Measurements from ENCODE around the gene NDUFB6.
"Not testable (repeated sequence)": the region's sequence is repeated elsewhere in the genome, so short reads cannot be mapped to it uniquely, and the experiment has no call there.

DNA sequence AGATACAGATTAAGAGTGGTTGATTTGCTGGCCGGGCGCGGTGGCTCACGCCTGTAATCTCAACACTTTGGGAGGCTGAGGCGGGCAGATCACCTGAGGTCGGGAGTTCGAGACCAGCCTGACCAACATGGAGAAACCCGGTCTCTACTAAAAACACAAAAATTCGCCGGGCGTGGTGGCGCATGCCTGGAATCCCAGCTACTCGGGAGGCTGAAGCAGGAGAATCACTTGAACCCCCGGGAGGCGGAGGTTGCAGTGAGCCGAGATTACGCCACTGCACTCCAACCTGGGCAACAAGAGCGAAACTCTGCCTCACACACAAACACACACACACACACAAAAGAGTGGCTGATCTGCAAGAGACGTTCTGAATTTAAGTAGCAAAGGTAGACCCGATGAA lies 24.7 kb downstream of the NDUFB6 start:
- TF ChIP-seq, protein P1, sequence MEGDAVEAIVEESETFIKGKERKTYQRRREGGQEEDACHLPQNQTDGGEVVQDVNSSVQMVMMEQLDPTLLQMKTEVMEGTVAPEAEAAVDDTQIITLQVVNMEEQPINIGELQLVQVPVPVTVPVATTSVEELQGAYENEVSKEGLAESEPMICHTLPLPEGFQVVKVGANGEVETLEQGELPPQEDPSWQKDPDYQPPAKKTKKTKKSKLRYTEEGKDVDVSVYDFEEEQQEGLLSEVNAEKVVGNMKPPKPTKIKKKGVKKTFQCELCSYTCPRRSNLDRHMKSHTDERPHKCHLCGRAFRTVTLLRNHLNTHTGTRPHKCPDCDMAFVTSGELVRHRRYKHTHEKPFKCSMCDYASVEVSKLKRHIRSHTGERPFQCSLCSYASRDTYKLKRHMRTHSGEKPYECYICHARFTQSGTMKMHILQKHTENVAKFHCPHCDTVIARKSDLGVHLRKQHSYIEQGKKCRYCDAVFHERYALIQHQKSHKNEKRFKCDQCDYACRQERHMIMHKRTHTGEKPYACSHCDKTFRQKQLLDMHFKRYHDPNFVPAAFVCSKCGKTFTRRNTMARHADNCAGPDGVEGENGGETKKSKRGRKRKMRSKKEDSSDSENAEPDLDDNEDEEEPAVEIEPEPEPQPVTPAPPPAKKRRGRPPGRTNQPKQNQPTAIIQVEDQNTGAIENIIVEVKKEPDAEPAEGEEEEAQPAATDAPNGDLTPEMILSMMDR (IDR thresholded peaks at IDR 0.05): not testable (repeated sequence)
- not testable (repeated sequence) for TF ChIP-seq POLR2A (IDR thresholded peaks at IDR 0.05)

Measured in body of pancreas (tissue), 4 donors.